Stimulated activated CD8-positive, alpha-beta memory T cell treated with anti-CD3 and anti-CD28 coated beads, Interleukin-15, amount 100 ng/mL, for 48 hours (primary cell): ENCODE results near the gene FRMD3.
"Not testable (repeated sequence)": the region's sequence is repeated elsewhere in the genome, so short reads cannot be mapped to it uniquely, and the experiment has no call there.

Experiments used
- DNase-seq, 2 donors: peaks; one replicate each; pipeline ENCODE4 v3.0.0-alpha.2; 2020; ENCODE audit warnings: low read depth in 2 of 2

The FRMD3 gene

GRCh38 chr9:83523684-83524083, 14.5 kb downstream of the FRMD3 start:
- no peak for DNase-seq

DNA sequence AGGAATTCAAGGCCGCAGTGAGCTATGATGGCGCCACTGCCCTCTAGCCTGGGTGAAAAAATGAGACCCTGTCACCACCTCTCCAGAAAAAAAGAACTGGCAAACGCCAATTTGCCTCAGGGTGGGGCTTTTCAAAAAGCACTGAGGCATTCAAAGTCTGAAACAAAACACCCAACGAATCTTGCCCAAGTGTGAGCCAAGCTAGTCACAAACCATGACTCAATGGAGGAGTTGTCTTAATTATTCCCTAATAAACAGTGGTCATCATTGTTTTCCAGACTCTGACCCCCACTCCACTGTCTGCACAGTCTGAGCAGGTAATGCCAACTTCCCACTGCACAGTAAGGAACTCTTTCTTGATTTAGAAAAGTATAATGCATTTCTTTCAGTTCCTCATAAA, 16.8 kb downstream of the FRMD3 start:
- DNase-seq, result no peak

DNA sequence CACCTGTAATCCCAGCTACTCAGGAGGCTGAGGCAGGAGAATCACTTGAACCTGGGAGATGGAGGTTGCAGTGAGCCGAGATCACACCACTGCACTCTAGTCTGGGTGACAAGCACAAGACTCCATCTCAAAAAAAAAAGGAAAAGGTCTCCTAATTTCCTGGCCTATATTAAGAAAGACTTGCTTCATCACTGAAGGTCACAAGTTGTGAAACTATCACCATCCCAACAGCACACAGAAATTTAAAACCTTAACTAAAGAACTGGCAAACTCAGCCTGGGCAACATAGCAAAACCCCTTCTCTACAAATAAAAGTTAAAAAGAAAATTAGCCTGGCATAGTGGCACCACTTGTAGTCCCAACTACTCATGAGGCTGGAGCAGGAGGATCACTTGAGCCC, 17.2 kb downstream of the FRMD3 start:
- DNase-seq, result no peak

GRCh38 chr9:83520292-83520691, 17.9 kb downstream of the FRMD3 start:
- DNase-seq, result no peak

DNA sequence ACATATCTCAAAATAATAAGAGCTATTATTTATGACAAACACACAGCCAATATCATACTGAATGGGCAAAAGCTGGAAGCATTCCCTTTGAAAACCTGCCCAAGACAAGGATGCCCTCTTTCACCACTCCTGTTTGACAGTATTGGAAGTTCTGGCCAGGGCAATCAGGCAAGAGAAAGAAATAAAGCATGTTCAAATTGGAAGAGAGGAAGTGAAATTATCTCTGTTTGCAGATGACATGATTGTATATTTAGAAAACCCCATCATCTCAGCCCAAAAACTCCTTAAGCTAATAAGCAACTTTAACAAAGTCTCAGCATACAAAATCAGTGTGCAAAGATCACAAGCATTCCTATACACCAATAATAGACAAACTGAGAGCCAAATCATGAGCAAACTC, 20.2 kb downstream of the FRMD3 start:
- DNase-seq, result not testable (repeated sequence)

- DNase-seq, result no peak
Measured at GRCh38 chr9:83514767-83515166, 23.4 kb downstream of the FRMD3 start.

GRCh38 chr9:83512621-83513020, 25.6 kb downstream of the FRMD3 start:
- DNase-seq, result no peak

GRCh38 chr9:83511051-83511450, 27.1 kb downstream of the FRMD3 start:
- DNase-seq, result no peak

- DNase-seq, result no peak
Measured at GRCh38 chr9:83509402-83509801, 28.8 kb downstream of the FRMD3 start.

- no peak for DNase-seq
Measured at GRCh38 chr9:83508067-83508466, 30.1 kb downstream of the FRMD3 start.

DNA sequence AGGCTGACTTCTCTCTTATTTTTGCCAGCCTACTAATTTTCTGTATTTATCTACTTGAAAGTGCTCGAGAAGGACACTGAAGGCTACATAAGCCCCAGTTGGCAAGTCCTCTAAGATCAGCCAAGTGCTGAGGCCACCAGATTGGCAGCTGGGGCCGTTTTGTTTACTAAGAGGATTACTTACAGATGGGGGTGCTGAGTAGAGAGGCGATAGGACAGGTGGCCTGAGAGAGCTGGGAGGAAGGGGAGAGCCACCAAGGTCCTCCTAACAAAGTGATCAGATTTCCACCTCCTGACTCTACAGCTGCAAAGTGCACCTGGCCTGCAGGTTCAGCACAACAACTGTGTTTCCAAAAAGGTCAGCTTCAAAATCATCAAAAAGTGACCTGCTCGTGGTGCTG, 32.9 kb downstream of the FRMD3 start:
- DNase-seq, result no peak

GRCh38 chr9:83503866-83504265, 34.3 kb downstream of the FRMD3 start:
- no peak for DNase-seq

DNA sequence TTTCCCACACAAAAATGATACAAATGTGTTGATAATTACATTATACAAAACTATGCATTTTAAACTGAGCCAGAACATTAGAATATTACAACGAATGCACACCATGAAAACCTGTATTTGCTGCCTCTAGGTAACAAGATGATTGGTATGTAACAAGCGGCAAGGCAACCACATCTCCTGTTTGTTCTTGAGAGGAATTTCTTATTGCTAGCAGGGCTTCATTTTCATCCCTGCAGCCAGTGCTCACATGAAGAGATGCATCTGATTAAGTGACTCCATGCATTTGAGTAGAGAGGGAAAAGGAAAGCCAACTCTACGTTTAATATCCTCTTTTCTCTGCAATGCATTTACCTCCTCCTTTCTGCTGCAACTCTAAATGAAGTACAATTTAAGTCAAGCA, 36.6 kb downstream of the FRMD3 start:
- DNase-seq, result no peak

- no peak for DNase-seq
Measured at GRCh38 chr9:83497441-83497840, 40.8 kb downstream of the FRMD3 start.

GRCh38 chr9:83491995-83492394, 46.2 kb downstream of the FRMD3 start:
- no peak for DNase-seq

- DNase-seq, result no peak
Measured at GRCh38 chr9:83491413-83491812, 46.8 kb downstream of the FRMD3 start.

- no peak for DNase-seq
Measured at GRCh38 chr9:83489961-83490360, 48.2 kb downstream of the FRMD3 start.

GRCh38 chr9:83484990-83485389, 53.2 kb downstream of the FRMD3 start:
- DNase-seq, result no peak

DNA sequence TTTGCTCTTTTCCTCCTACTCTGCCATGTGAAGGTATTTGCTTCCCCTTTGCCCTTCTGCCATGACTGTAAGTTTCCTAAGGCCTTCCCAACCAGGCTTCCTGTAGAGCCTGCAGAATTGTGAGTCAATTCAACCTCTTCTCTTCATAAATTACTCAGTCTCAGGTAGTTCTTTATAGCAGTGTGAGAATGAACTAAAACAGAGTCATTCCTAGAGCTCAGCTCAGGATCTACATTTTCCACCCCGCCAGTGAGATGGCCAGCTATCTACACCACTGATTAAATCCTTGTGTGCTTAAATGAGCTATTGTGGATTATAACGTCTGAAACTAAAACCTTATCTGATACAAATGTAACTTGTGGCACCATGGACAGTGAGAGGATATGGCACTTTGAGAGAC, 55.0 kb downstream of the FRMD3 start:
- DNase-seq, result no peak

DNA sequence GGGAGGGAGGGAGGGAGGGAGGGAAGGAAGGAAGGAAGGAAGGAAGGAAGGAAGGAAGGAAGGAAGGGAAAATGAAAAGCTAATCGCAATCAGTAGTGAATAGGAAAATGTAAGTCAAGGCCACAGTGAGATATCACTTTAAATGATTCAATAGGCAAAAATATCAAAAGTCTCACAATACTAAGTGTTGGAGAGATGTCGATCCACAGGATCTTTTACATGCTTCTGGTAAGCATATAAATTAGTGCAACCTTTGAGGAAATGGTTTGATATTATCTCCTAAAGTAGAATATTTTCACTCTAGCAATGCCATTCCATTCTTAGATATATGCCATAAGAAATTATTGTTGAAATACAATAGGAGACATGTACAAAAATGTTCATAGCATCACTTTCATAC, 58.4 kb downstream of the FRMD3 start:
- DNase-seq, result no peak

- DNase-seq, result no peak
Measured at GRCh38 chr9:83477571-83477970, 60.6 kb downstream of the FRMD3 start.

GRCh38 chr9:83477120-83477519, 61.1 kb downstream of the FRMD3 start:
- no peak for DNase-seq

DNA sequence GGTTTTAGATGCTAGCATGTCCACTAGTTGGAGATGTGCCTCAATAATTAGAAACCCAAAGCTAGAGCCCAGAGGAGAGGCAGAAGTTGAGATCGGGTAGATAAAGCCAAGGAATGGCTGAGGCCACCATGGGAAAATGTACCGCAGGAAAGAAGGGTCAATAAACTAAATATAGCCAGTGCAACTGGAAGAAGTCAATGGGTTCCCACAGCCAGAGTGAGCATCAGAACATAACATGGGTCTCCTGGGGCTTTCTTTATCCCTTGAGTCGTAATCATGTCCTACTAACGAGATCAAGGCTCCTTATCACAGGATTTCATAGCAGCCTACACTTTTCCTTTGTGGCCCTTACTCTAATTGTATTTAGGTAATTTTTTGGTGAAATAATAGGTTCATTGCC, 61.7 kb downstream of the FRMD3 start:
- DNase-seq, result no peak

- DNase-seq, result no peak
Measured at GRCh38 chr9:83475741-83476140, 62.5 kb downstream of the FRMD3 start.

- no peak for DNase-seq
Measured at GRCh38 chr9:83474631-83475030, 63.6 kb downstream of the FRMD3 start.
